Activated CD8-positive, alpha-beta T cell treated with anti-CD3 and anti-CD28 coated beads for 36 hours (primary cell): ENCODE measurements around the gene PATL1. TPM values are rescaled to one million over a fixed set of nuclear protein-coding genes. Genes with fewer than 3 reads are reported as not detected.
"Not testable (repeated sequence)": the region's sequence is repeated elsewhere in the genome, so short reads cannot be mapped to it uniquely, and the experiment has no call there.

Experiments
- ATAC-seq: fragments of 200-7000 bp; cut with Tn5 transposase; one replicate; pipeline ENCODE4 v1.10.0; 2021; ENCODE audit warnings: mild to moderate bottlenecking, moderate library complexity
- CTCF ChIA-PET: fragments of 350-600 bp; sonication (Branson Sonifier 250); formaldehyde crosslinking; loops from one replicate; lab custom pipeline; 2021; ENCODE audit warnings: antibody characterized with exemption; lab: Charles Lee
- POLR2A ChIA-PET: fragments of 350-600 bp; sonication (Branson Sonifier 250); formaldehyde crosslinking; loops from one replicate; lab custom pipeline; 2021; ENCODE audit warnings: antibody characterized with exemption; lab: Charles Lee
- DNase-seq: peaks from one replicate; pipeline ENCODE4 v3.0.0-alpha.2; 2020
- H3K27ac Mint-ChIP-seq: one replicate; pipeline ENCODE4 v1.8.0; 2021; ENCODE audit warnings: mild to moderate bottlenecking, mixed read lengths
- H3K27me3 Mint-ChIP-seq: one replicate; pipeline ENCODE4 v1.8.0; 2021; ENCODE audit warnings: mixed read lengths
- H3K36me3 Mint-ChIP-seq: one replicate; pipeline ENCODE4 v1.8.0; 2021; ENCODE audit warnings: low read depth, mixed read lengths
- H3K4me1 Mint-ChIP-seq: one replicate; pipeline ENCODE4 v1.8.0; 2021; ENCODE audit warnings: low read depth, mixed read lengths
- H3K4me3 Mint-ChIP-seq: one replicate; pipeline ENCODE4 v1.8.0; 2021; ENCODE audit warnings: mild to moderate bottlenecking, moderate library complexity, mixed read lengths
- H3K9me3 Mint-ChIP-seq: one replicate; pipeline ENCODE4 v1.8.0; 2021; ENCODE audit warnings: mixed read lengths
- CTCF ChIP-seq: fragments of 200-600 bp; IDR thresholded peaks from one replicate; pipeline ENCODE4 v1.8.0; 2022; ENCODE audit warnings: antibody characterized with exemption, mild to moderate bottlenecking
- intact Hi-C: fragments of 100-400 bp; cut with micrococcal nuclease; formaldehyde crosslinking; loops from one replicate; pipeline ENCODE4 v1.10.0; 2022
- total RNA-seq, 2 experiments: library from RNA; stranded (reverse); gene quantifications; one replicate each; pipeline ENCODE4 v1.2.3, GENCODE V29; 2021

Gene PATL1
- total RNA-seq, 2 experiments from 2014 or later, result 59.5 to 60.6 TPM

GRCh38 chr11:59630493-59630892 lies 38.3 kb downstream of the PATL1 start:
- Mint-ChIP-seq H3K9me3 (no peaks in the 10 kb centered on the region), H3K27ac (no peak overlapping the region), H3K4me1 (no peaks in the 10 kb centered on the region), H3K4me3 (no peak overlapping the region), H3K36me3 (peaks cover 22% of the 10 kb centered on the region), H3K27me3 (no peaks in the 10 kb centered on the region)
- TF ChIP-seq CTCF, result no peak
- CTCF ChIA-PET, result interaction anchor here (1.1 kb wide), 1 partner anchor 36 kb away, joined by 3 read pairs; no protein-coding TSS in a partner anchor
- intact Hi-C loops, result no loop called here
- ATAC-seq (no peak), DNase-seq (no peak)
- POLR2A ChIA-PET, result interaction anchor here (1.0 kb wide), 1 partner anchor 14 kb away, joined by 3 read pairs; no protein-coding TSS in a partner anchor

DNA sequence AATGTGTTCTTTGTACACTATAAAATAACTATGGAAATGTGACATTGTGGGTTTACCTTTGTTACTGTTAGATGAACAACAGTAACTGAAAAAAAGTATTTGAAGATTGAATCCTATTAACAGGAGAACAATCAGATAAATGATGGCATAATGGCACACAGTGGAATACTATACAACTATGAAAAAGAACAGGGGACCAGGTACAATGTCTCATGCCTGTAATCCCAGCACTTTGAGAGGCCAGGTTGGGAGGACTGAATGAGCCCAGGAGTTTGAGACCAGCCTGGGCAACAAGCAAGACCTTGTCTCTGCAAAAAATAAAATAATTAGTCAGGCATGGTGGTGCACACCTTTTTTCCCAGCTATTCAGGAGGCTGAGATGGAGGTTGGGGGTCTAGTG lies 38.8 kb downstream of the PATL1 start:
- Mint-ChIP-seq H3K9me3 (no peaks in the 10 kb centered on the region), H3K4me3 (no peak overlapping the region), H3K27me3 (no peaks in the 10 kb centered on the region), H3K4me1 (no peaks in the 10 kb centered on the region), H3K27ac (no peak overlapping the region), H3K36me3 (peaks cover 19% of the 10 kb centered on the region)
- DNase-seq, result no peak
- intact Hi-C loops, result no loop called here
- ChIA-PET POLR2A (interaction anchor here (1.0 kb wide), 1 partner anchor 14 kb away, joined by 3 read pairs; no protein-coding TSS in a partner anchor), CTCF (interaction anchor here (0.6 kb wide), 1 partner anchor 11 kb away, joined by 3 read pairs; no protein-coding TSS in a partner anchor)
- ATAC-seq, result no peak
- TF ChIP-seq CTCF, result no peak

- H3K4me3 Mint-ChIP-seq, CTCF ChIA-PET, H3K4me1 Mint-ChIP-seq, ATAC-seq, POLR2A ChIA-PET, intact Hi-C loops, H3K27ac Mint-ChIP-seq, DNase-seq, H3K27me3 Mint-ChIP-seq, H3K9me3 Mint-ChIP-seq: not testable (repeated sequence)
- peaks cover 17% of the 10 kb centered on the region for H3K36me3 Mint-ChIP-seq
Observed at GRCh38 chr11:59626969-59627368, 41.9 kb downstream of the PATL1 start.

- DNase-seq (no peak), ATAC-seq (no peak)
- Mint-ChIP-seq H3K36me3 (peaks cover 11% of the 10 kb centered on the region), H3K4me3 (no peak overlapping the region), H3K27me3 (no peaks in the 10 kb centered on the region), H3K27ac (no peak overlapping the region), H3K4me1 (no peaks in the 10 kb centered on the region), H3K9me3 (no peaks in the 10 kb centered on the region)
- CTCF ChIA-PET, result no interaction called here
- no peak for TF ChIP-seq CTCF
- intact Hi-C loops, result no loop called here
- POLR2A ChIA-PET, result no interaction called here
Observed at GRCh38 chr11:59625703-59626102, 43.1 kb downstream of the PATL1 start.

GRCh38 chr11:59617876-59618275 lies 51.0 kb downstream of the PATL1 start:
- H3K4me3 Mint-ChIP-seq, result no peak overlapping the region
- POLR2A ChIA-PET, result interaction anchor here (3.7 kb wide), 1 partner anchor 51 kb away, joined by 16 read pairs; the partner anchor contains the start of gene PATL1

More at GRCh38 chr11:59617876-59618275, 51.0 kb downstream of the PATL1 start:
- intact Hi-C loops, result no loop called here
- Mint-ChIP-seq H3K4me1 (peaks cover 18% of the 10 kb centered on the region), H3K36me3 (peaks cover 14% of the 10 kb centered on the region), H3K9me3 (no peaks in the 10 kb centered on the region), H3K27ac (peak overlapping the region; percentile 8), H3K27me3 (no peaks in the 10 kb centered on the region)
- DNase-seq, result no peak
- ATAC-seq, result no peak
- TF ChIP-seq CTCF, result no peak
- CTCF ChIA-PET, result interaction anchor here (0.9 to 1.5 kb wide), 2 partner anchors 51 to 80 kb away, joined by 4 to 5 read pairs; partner anchors contain the start of gene PATL1
